Duodenal mucosa (tissue), 2 donors: ENCODE data around the gene PRKCH.
A peak's percentile ranks its signal among the peaks of the same experiment; 100 is the strongest.
"Not testable (repeated sequence)": the region's sequence is repeated elsewhere in the genome, so short reads cannot be mapped to it uniquely, and the experiment has no call there.

ENCODE experiments used
- H3K27ac ChIP-seq: one replicate; pipeline ENCODE4 v1.7.0; 2013; ENCODE audit warnings: low read depth, low read length
- H3K27me3 ChIP-seq, 2 donors: one replicate each; pipeline ENCODE4 v1.7.0; 2013; ENCODE audit warnings: low read length in 2 of 2, control low read depth in 1 of 2; ENCODE audit not compliant: insufficient read depth in 2 of 2, control insufficient read depth in 1 of 2
- H3K36me3 ChIP-seq, 2 donors: one replicate each; pipeline ENCODE4 v1.7.0; 2013; ENCODE audit warnings: low read length in 2 of 2, control low read depth in 1 of 2; ENCODE audit not compliant: insufficient read depth in 2 of 2, control insufficient read depth in 1 of 2
- H3K4me1 ChIP-seq, 2 donors: one replicate each; pipeline ENCODE4 v1.7.0; 2013; ENCODE audit warnings: low read length in 2 of 2, control low read depth in 1 of 2; ENCODE audit not compliant: insufficient read depth in 2 of 2, control insufficient read depth in 1 of 2
- H3K4me3 ChIP-seq, 2 donors: one replicate each; pipeline ENCODE4 v1.7.0; 2013; ENCODE audit warnings: low read length in 2 of 2, low read depth in 1 of 2
- H3K9ac ChIP-seq, 2 donors: one replicate each; pipeline ENCODE4 v1.7.0; 2013; ENCODE audit warnings: low read length in 2 of 2, low read depth in 1 of 2
- H3K9me3 ChIP-seq, 2 donors: one replicate each; pipeline ENCODE4 v1.7.0; 2013; ENCODE audit warnings: low read length in 2 of 2, control low read depth in 1 of 2; ENCODE audit not compliant: control insufficient read depth in 1 of 2

Gene PRKCH

DNA sequence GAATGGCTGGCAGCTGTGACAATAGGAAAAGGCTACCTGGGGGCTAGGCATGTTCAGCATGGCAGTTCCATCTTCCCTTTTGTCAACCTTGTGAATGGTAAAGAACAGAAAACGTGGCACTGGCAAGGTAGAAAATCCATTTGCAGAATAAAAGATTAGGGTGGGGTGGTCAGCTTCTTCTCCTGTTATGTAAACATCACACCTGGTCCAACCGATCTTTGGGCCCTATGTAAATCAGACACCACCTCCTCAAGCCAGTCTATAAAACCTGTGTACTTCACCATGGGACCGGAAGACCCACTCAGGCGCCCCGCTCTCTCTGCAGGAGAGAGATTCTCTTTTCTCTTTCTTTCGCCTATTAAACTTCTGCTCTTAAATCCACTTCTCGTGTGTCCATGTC lies 20.6 kb upstream of the PRKCH start:
- H3K36me3 ChIP-seq: no peaks in the 10 kb centered on the region
- peaks cover 15 to 31% of the 10 kb centered on the region in 2 donors for H3K4me1 ChIP-seq
- no peak overlapping the region for H3K4me3 ChIP-seq
- H3K9ac ChIP-seq: no peak overlapping the region
- H3K9me3 ChIP-seq: no peaks in the 10 kb centered on the region
- H3K27me3 ChIP-seq: no peaks in the 10 kb centered on the region
- no peak overlapping the region for H3K27ac ChIP-seq

DNA sequence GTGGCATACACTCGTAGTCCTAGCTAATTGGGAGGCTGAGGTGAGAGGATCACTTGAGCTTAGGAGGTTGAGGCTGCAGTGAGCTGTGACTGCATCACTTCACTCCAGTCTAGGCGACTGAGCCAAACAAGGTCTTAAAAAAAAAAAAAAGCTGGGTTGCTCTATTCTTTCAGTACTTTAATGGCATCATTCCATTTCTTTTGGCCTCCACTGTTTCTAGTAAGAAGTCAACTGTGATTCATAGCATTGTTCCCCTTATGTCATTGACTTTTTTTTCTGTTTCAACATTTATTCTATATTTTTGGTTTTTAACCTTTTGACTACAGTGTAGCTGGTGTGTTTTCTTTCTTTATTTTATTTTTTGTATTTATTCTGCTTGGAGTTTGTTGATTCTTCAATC lies 16.7 kb upstream of the PRKCH start:
- Histone ChIP-seq H3K27ac (no peak overlapping the region), H3K9me3 (peaks cover 0 to 4% of the 10 kb centered on the region in 2 donors), H3K27me3 (no peaks in the 10 kb centered on the region), H3K4me3 (no peak overlapping the region), H3K9ac (no peak overlapping the region), H3K36me3 (no peaks in the 10 kb centered on the region), H3K4me1 (peaks cover 0 to 9% of the 10 kb centered on the region in 2 donors)

DNA sequence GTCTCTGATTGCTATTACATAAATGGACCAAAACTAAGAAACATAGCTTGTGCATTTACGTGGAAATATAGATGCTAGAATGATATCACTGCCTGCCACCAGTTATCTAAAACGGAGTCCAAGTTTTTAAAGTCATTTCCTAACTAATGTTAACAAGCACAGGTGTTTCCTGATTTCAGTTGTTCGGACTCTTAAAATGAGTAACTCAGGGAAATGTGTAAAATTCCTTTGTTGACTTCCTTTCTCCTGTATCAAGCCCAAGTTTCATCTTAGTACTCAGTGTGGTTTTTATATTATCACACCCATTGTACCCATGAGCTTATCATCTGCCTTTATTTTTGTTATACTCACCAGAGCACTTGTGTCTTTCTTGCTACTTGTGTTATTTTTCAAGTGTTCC lies 13.2 kb upstream of the PRKCH start:
- Histone ChIP-seq H3K9me3 (peaks cover 0 to 12% of the 10 kb centered on the region in 2 donors), H3K4me3 (no peak overlapping the region), H3K36me3 (no peaks in the 10 kb centered on the region), H3K27ac (no peak overlapping the region), H3K9ac (no peak overlapping the region), H3K4me1 (no peaks in the 10 kb centered on the region), H3K27me3 (no peaks in the 10 kb centered on the region)

DNA sequence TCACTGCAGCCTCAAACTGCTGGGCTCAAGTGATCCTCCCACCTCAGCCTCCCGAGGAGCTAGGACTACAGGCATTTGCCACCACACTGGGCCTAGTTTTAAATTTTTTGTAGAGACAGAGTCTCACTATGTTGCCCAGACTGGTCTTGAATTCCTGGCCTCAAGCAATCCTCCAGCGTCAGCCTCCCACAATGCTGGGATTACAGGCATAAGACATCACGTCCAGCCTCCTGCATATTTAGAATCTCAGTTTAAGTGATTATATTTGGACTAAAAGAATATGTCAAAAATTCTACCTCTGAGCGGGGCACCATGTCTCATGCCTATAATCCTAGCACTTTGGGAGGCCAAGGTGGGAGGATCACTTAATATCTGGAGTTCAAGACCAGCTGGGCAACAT lies 12.7 kb upstream of the PRKCH start:
- not testable (repeated sequence) for H3K27me3 ChIP-seq, H3K4me1 ChIP-seq, H3K4me3 ChIP-seq, H3K36me3 ChIP-seq, H3K9ac ChIP-seq, H3K27ac ChIP-seq
- peaks cover 0 to 12% of the 10 kb centered on the region in 2 donors for H3K9me3 ChIP-seq

DNA sequence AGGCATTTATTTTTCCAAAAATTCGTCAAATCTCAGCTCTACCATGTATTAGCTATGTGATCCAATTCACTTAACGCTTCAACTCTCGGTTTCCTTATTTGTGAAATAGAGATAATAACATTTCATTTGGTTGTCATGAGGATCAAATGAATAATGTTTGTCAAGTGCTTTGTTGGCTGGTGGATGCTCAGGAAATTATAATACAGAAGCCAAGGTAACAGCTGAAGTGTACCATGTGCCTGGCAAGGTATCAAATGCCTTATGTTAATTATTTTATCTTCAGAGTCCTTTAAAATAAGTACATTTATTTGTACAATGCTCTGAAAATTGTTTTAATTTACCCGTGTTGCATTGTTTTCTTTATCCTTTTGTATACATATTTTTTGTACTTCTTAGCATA lies 6.1 kb upstream of the PRKCH start:
- H3K4me3 ChIP-seq: no peak overlapping the region
- no peaks in the 10 kb centered on the region for H3K4me1 ChIP-seq
- H3K27ac ChIP-seq: no peak overlapping the region
- no peak overlapping the region for H3K9ac ChIP-seq
- peaks cover 0 to 6% of the 10 kb centered on the region in 2 donors for H3K9me3 ChIP-seq
- no peaks in the 10 kb centered on the region for H3K27me3 ChIP-seq
- H3K36me3 ChIP-seq: no peaks in the 10 kb centered on the region

DNA sequence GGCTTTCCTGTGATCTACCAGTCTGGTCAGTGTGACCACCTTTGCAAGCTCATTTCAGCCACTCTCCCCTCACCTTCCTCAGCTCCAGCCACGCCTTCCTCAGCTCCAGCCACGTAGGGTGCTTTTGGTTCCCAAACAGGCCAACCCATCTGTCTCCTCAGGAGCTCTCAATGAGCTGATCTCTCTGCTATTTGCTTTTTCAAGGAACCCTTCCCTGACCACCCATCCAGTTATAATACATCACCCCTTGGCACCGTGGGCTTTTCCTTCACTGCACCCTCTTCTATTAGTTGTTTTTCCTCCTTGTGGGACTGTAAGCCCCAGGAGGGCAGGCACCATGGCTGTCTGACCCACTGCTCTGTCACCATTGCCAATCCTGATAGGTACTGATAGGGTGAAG lies 2.3 kb upstream of the PRKCH start:
- H3K4me3 ChIP-seq: no peak overlapping the region

DNA sequence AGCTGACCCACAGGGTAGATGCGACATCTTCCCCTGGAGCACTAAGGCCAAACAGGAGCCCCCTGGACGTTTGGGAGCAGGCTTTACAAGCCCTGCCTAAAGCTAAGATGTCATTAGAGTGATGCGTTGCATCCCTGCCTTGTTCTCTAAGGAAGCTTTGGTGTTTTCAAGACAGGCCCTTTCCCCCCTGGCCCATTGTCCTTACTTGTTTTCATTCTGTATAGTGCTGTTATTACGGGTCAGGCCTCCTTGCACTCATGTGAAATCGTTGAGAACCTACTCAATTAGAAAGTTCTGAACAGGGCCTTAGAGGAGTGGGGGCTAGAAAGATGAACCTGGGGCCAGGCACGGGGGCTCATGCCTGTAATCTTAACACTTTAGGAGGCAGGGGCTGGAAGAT lies 1.7 kb upstream of the PRKCH start:
- no peaks in the 10 kb centered on the region for H3K36me3 ChIP-seq
- no peak overlapping the region for H3K27ac ChIP-seq
- no peak overlapping the region for H3K4me3 ChIP-seq
- H3K9ac ChIP-seq: no peak overlapping the region
- no peaks in the 10 kb centered on the region for H3K9me3 ChIP-seq
- no peaks in the 10 kb centered on the region for H3K4me1 ChIP-seq
- no peaks in the 10 kb centered on the region for H3K27me3 ChIP-seq

More for the DNA sequence above, 2.3 kb upstream of the PRKCH start:
- no peaks in the 10 kb centered on the region for H3K36me3 ChIP-seq
- H3K4me1 ChIP-seq: no peaks in the 10 kb centered on the region
- H3K9me3 ChIP-seq: no peaks in the 10 kb centered on the region
- H3K27me3 ChIP-seq: no peaks in the 10 kb centered on the region
- H3K9ac ChIP-seq: no peak overlapping the region
- H3K27ac ChIP-seq: no peak overlapping the region

DNA sequence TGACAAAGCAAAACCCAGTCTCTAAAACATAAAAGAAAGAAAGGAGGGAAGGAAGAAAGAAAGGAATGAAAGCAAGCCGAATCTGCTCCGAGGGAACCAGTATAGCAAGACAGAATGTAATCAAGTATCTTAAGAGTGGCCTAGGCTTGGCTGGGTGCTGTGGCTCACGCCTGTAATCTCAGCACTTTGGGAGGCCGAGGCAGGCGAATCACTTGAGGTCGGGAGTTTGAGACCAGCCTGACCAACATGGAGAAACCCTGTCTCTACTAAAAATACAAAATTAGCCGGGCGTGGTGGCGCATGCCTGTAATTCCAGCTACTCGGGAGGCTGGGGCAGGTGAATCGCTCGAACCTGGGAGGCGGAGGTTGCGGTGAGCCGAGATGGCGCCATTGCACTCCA lies 1.2 kb upstream of the PRKCH start:
- H3K9me3 ChIP-seq, H3K9ac ChIP-seq, H3K27ac ChIP-seq, H3K4me3 ChIP-seq, H3K36me3 ChIP-seq, H3K4me1 ChIP-seq, H3K27me3 ChIP-seq: not testable (repeated sequence)

DNA sequence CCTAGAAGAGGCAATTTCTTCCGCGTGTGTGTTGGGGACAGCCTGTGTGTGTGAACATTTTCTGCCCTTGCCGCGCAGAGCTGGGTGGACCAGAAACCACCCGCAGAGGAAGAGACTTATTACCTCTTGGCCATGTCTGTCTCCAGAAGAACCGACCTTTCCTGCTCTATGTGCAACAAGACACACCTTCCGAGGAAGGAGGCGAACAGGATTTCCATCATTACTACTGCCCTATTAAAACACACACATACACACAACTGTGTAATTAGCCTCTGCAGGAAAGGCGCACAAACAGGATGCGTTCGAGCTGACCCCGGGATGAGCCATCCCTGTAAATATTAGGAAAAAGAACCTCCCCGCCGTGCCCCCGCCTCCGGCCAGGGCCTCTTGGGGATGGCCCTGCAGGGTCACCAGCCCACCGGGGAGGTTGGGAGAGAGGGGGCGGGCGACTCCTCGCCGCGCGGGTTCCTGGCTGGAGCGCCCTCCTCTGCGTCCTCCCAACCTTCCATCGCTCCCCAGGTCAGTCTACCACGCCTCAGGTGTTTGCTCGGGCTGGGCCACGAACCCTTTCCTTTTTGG lies 484 bp upstream of the PRKCH start:
- peaks cover 0 to 3% of the 10 kb centered on the region in 2 donors for H3K9me3 ChIP-seq
- H3K4me3 ChIP-seq: peak overlapping the region; percentile 71 to 91
- H3K4me1 ChIP-seq: no peaks in the 10 kb centered on the region
- H3K27ac ChIP-seq: no peak overlapping the region
- H3K36me3 ChIP-seq: no peaks in the 10 kb centered on the region
- H3K27me3 ChIP-seq: no peaks in the 10 kb centered on the region
- H3K9ac ChIP-seq: peak overlapping the region; percentile 45 to 69

DNA sequence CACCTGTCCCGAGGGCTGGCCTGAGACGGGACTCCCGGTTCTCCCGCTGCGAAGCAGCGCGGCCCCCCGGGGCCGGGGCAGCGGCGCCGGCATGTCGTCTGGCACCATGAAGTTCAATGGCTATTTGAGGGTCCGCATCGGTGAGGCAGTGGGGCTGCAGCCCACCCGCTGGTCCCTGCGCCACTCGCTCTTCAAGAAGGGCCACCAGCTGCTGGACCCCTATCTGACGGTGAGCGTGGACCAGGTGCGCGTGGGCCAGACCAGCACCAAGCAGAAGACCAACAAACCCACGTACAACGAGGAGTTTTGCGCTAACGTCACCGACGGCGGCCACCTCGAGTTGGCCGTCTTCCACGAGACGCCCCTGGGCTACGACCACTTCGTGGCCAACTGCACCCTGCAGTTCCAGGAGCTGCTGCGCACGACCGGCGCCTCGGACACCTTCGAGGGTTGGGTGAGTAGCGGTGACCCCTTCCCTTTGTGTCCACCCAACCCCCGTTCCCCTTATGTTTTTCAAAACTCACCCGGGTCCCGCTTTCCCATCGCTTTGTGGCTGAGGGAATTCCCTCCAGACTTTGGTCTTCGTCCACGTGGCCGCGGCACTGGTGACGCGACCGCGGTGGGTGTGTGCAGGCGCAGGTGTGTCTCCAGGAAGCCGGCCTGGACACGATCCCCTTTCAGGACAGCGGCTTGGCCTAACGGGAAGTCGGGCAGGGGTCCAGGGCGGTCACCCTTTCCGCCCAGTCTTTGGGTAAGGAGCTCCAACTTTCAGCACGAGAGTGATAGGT lies 826 bp downstream of the PRKCH start:
- no peaks in the 10 kb centered on the region for H3K27me3 ChIP-seq
- H3K4me1 ChIP-seq: no peaks in the 10 kb centered on the region
- peak overlapping the region; percentile 71 to 91 for H3K4me3 ChIP-seq
- H3K36me3 ChIP-seq: no peaks in the 10 kb centered on the region
- peak overlapping the region; percentile 69 to 73 for H3K9ac ChIP-seq
- H3K27ac ChIP-seq: no peak overlapping the region
- peaks cover 0 to 6% of the 10 kb centered on the region in 2 donors for H3K9me3 ChIP-seq
